ENCODE measurements around the gene INPP5E.

GRCh38 chr9:136482793-136483588, 43.3 kb upstream of the INPP5E start, which contains the start of gene SEC16A:
- TF ChIP-seq EZH2 (IDR thresholded peaks at IDR 0.05; ENCODE audit: low read length, unreplicated experiment) (no peak), CTCF (conservative IDR thresholded peaks at IDR 0.05; ENCODE audit: low read depth, low read length) (no peak), EZH2phosphoT487 (IDR thresholded peaks at IDR 0.05; ENCODE audit: borderline replicate concordance, low read length) (no peak)

All from PC-3 (cell line).